H1 (cell line): ENCODE measurements around the gene NXPH1. TPM values are rescaled to one million over a fixed set of nuclear protein-coding genes. Genes with fewer than 3 reads are reported as not detected.

Experiments
- RBBP5 ChIP-seq: IDR thresholded peaks from 2 replicates; pipeline ENCODE4 v1.7.1; 2012; ENCODE audit warnings: low read depth, mild to moderate bottlenecking, inconsistent platforms, low read length, moderate library complexity, borderline replicate concordance
- RFX5 ChIP-seq: IDR thresholded peaks from 2 replicates; pipeline ENCODE4 v1.6.1; 2011; ENCODE audit warnings: low read depth, low read length, improper control_type of control experiment, borderline replicate concordance
- TEAD4 ChIP-seq: IDR thresholded peaks from 2 replicates; pipeline ENCODE4 v1.6.1; 2012; ENCODE audit warnings: low read depth, low read length, inconsistent platforms, mixed read lengths
- polyA plus RNA-seq, 7 experiments: library from polyadenylated mRNA; depleted of rRNA in 3 of 7; stranded (reverse) in 5 of 7; unstranded in 2 of 7; fragments of >200 nt in 5 of 7; fragments of 200-250 nt in 2 of 7; gene quantifications; 1 replicate in 5 of 7; 2 replicates in 1 of 7; 4 replicates in 1 of 7; pipeline versions ENCODE4 v1.2.1 to v1.2.3, GENCODE V29; 2011 to 2013; ENCODE audit warnings: missing spikeins in 2 of 7, mixed read lengths in 2 of 7
- total RNA-seq: library from RNA; stranded (reverse); fragmentation: NEBNext Ultra II Directional; extraction: Animal tissue kit (Norgen Biotek cat#: 25700); gene quantifications from 2 replicates; pipeline ENCODE4 v1.2.1, GENCODE V29; 2021

NXPH1 gene
- total and polyA plus RNA-seq, 2 of the 8 experiments (the other 6 are each of a cell fraction or from before 2014, with no cell fraction given) = 0.14 to 1.0 TPM

GRCh38 chr7:8481752-8482446 is 48.5 kb downstream of the NXPH1 start (continued):
- TF ChIP-seq RBBP5 = no peak
- no peak for TF ChIP-seq RFX5
- TF ChIP-seq TEAD4 = no peak
